Measurements from ENCODE around the gene DIS3L2.

DNA sequence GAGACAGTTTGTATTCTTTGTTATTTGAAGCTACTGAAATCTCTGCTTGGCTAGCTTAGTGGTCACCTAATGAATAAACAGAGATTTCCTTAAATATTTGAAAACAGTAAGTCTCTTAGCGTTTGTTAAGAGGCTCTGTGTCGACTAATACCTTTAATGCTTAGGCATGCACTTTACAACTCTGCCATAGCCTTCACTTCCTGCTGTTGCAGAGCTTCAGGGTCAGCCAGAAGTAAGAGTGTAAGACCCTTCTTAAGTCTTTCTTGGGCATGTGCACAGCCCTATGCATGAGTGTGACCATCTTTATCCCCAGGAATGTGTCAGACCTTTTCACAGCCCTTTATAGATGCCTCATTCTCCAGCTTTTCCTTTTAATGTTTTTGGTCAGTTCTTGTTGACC is 221.8 kb downstream of the DIS3L2 start:
- TF ChIP-seq POLR2A (IDR thresholded peaks at IDR 0.05; ENCODE audit: low read depth, low read length): no peak
- TF ChIP-seq POLR2AphosphoS5 (IDR thresholded peaks at IDR 0.05; ENCODE audit: low read depth, low read length): no peak
- TF ChIP-seq TAF1 (IDR thresholded peaks at IDR 0.05; ENCODE audit: borderline replicate concordance, low read depth, low read length): no peak

Data from GM12892 (cell line).